ENCODE data around the gene EN2.

- TF ChIP-seq, protein P1, sequence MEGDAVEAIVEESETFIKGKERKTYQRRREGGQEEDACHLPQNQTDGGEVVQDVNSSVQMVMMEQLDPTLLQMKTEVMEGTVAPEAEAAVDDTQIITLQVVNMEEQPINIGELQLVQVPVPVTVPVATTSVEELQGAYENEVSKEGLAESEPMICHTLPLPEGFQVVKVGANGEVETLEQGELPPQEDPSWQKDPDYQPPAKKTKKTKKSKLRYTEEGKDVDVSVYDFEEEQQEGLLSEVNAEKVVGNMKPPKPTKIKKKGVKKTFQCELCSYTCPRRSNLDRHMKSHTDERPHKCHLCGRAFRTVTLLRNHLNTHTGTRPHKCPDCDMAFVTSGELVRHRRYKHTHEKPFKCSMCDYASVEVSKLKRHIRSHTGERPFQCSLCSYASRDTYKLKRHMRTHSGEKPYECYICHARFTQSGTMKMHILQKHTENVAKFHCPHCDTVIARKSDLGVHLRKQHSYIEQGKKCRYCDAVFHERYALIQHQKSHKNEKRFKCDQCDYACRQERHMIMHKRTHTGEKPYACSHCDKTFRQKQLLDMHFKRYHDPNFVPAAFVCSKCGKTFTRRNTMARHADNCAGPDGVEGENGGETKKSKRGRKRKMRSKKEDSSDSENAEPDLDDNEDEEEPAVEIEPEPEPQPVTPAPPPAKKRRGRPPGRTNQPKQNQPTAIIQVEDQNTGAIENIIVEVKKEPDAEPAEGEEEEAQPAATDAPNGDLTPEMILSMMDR (IDR thresholded peaks at IDR 0.05; ENCODE audit: borderline replicate concordance, extremely low read depth, low read length, poor library complexity, severe bottlenecking): no peak
- TF ChIP-seq EZH2 (IDR thresholded peaks at IDR 0.05; ENCODE audit: borderline replicate concordance, low read depth, low read length, severe bottlenecking): no peak
Observed at GRCh38 chr7:155457544-155458110, 302 bp upstream of the EN2 start.

Data from DND-41 (cell line).